HepG2 (cell line): ENCODE results near the gene C20orf141. TPM values are rescaled to one million over a fixed set of nuclear protein-coding genes. Genes with fewer than 3 reads are reported as not detected.

ENCODE experiments used
- AFF4 ChIP-seq: sonication (generic); formaldehyde crosslinking; IDR thresholded peaks from 2 replicates; pipeline ENCODE4 v1.4.0; 2020; ENCODE audit warnings: missing genetic modification reagents
- ARID3A ChIP-seq: IDR thresholded peaks from 2 replicates; pipeline ENCODE4 v1.6.1; 2012; ENCODE audit warnings: low read depth, low read length, improper control_type of control experiment
- TGIF2 ChIP-seq: IDR thresholded peaks from 2 replicates; pipeline ENCODE4 v1.6.1; 2016; ENCODE audit warnings: control low read depth, missing compliant biosample characterization
- ZNF414 ChIP-seq: sonication (generic); formaldehyde crosslinking; IDR thresholded peaks from 2 replicates; pipeline ENCODE4 v1.5.0; 2020; ENCODE audit warnings: missing genetic modification reagents
- ZNF724P ChIP-seq: sonication (generic); formaldehyde crosslinking; IDR thresholded peaks from 2 replicates; pipeline ENCODE4 v1.8.0; 2022; ENCODE audit warnings: missing genetic modification reagents, borderline replicate concordance
- polyA plus RNA-seq, 8 experiments: library from polyadenylated mRNA; depleted of rRNA in 3 of 8; stranded (reverse) in 7 of 8; unstranded in 1 of 8; fragments of >200 nt; fragmentation: Illumina TruSeq in 4 of 8; extraction: Trizol in 4 of 8; gene quantifications; 2 replicates each; pipeline versions ENCODE4 v1.2.1 to v1.2.3, GENCODE V29; 2011 to 2016; ENCODE audit warnings: low read depth in 4 of 8, missing spikeins in 1 of 8, mixed read lengths in 1 of 8; ENCODE audit not compliant: insufficient read depth in 1 of 8
- total RNA-seq, 5 experiments: library from RNA; depleted of rRNA; stranded (reverse); fragments of >200 nt; fragmentation: Illumina TruSeq; extraction: Trizol; gene quantifications; 2 replicates each; pipeline ENCODE4 v1.2.3, GENCODE V29; 2016; ENCODE audit warnings: low read depth in 1 of 5
- TF ChIP-seq, protein P1 (sequence below): sonication (generic); formaldehyde crosslinking; IDR thresholded peaks from 2 replicates; pipeline ENCODE4 v1.8.1; 2022; ENCODE audit warnings: low read depth, mild to moderate bottlenecking, missing genetic modification reagents

The C20orf141 gene
- total and polyA plus RNA-seq, 2 of the 13 experiments (the other 11 are each of a cell fraction or from before 2014, with no cell fraction given) = not detected

GRCh38 chr20:2840138-2840966 lies 25.6 kb downstream of the C20orf141 start, which contains the start of the genes PCED1A and VPS16 (continued):
- TF ChIP-seq ARID3A (0 out of 2 replicates have a peak, but pooled peaks have one; percentile 9), ZNF414 (CRISPR knock-in tag) (peak; percentile 98), AFF4 (peak; percentile 42; the same call in 1 of the 2 replicates), ZNF724P (peak; percentile 95; the same call in 1 of the 2 replicates), TGIF2 (peak; percentile 94)
- TF ChIP-seq, protein P1, sequence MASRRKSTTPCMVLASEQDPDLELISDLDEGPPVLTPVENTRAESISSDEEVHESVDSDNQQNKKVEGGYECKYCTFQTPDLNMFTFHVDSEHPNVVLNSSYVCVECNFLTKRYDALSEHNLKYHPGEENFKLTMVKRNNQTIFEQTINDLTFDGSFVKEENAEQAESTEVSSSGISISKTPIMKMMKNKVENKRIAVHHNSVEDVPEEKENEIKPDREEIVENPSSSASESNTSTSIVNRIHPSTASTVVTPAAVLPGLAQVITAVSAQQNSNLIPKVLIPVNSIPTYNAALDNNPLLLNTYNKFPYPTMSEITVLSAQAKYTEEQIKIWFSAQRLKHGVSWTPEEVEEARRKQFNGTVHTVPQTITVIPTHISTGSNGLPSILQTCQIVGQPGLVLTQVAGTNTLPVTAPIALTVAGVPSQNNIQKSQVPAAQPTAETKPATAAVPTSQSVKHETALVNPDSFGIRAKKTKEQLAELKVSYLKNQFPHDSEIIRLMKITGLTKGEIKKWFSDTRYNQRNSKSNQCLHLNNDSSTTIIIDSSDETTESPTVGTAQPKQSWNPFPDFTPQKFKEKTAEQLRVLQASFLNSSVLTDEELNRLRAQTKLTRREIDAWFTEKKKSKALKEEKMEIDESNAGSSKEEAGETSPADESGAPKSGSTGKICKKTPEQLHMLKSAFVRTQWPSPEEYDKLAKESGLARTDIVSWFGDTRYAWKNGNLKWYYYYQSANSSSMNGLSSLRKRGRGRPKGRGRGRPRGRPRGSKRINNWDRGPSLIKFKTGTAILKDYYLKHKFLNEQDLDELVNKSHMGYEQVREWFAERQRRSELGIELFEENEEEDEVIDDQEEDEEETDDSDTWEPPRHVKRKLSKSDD (CRISPR knock-in tag) = peak; percentile 96
